ENCODE results near the gene TERT. TPM values are rescaled to one million over a fixed set of nuclear protein-coding genes. Genes with fewer than 3 reads are reported as not detected.

TERT gene
- total and polyA plus RNA-seq, 2 of the 4 experiments (the other 2 are of a cell fraction): not detected

DNA sequence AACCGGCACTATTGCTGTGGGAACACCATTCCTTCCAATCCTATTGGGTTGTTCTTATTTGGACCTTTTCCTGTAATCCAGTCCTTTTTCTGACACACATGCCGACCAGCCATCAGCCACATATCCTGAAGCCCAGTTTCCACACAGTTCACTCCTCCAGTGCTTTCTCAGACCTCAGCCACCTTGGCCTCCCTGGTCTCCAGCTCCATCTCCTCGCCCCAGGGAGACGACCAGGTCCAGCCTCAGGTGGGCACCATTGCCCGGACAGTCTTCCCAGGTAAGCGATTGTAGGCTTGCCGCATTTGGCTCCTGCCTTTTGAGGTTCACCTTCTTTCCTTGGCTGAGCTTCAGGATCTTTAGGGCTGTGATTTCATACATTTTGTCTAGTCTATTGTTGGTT is 15.2 kb upstream of the TERT start:
- H2BK20ac ChIP-seq (ENCODE audit: low read depth, low read length): no peak overlapping the region
- dilution Hi-C loops (cut with HindIII; ENCODE audit: low sequenced_read_pairs, unreplicated experiment): no loop called here
- peaks cover 4% of the 10 kb centered on the region; the same call in 1 of the 2 replicates for H3K9me3 ChIP-seq (ENCODE audit: control insufficient read depth, insufficient read depth, low read length)
- H2BK5ac ChIP-seq (ENCODE audit: low read depth, low read length, poor library complexity, severe bottlenecking): no peak overlapping the region
- H3K36me3 ChIP-seq (ENCODE audit: control insufficient read depth, insufficient read depth, low read length): no peaks in the 10 kb centered on the region
- no peak overlapping the region for H3K23ac ChIP-seq (ENCODE audit: low read depth, low read length)
- no peak overlapping the region for H2AK9ac ChIP-seq (replicated peaks; ENCODE audit: low read depth, low read length, poor library complexity)
- no peak overlapping the region for H3K18ac ChIP-seq (ENCODE audit: low read depth, low read length)
- no peak for DNase-seq
- ChIA-PET CTCF (no interaction called here), POLR2A (ENCODE audit: unreplicated experiment) (no interaction called here)
- BruUV-seq (replicated peaks): no TSS peak
- intact Hi-C loops (cut with micrococcal nuclease): no loop called here
- no peak for TF ChIP-seq BHLHE40 (IDR thresholded peaks at IDR 0.05; ENCODE audit: low read depth, low read length)
- TF ChIP-seq NFE2L2 (IDR thresholded peaks at IDR 0.05; ENCODE audit: low read depth, low read length): no peak
- TF ChIP-seq CEBPB (IDR thresholded peaks at IDR 0.05; ENCODE audit: low read depth, low read length): no peak
- TF ChIP-seq RCOR1 (IDR thresholded peaks at IDR 0.05; ENCODE audit: insufficient replicate concordance, low read length): no peak
- no peak overlapping the region for H2AK5ac ChIP-seq (ENCODE audit: low read depth, low read length)
- H3K9me1 ChIP-seq (ENCODE audit: insufficient read depth, low read length): no peaks in the 10 kb centered on the region
- ATAC-seq (ENCODE audit: low read depth): no peak
- no peak overlapping the region for H4K91ac ChIP-seq (ENCODE audit: insufficient read depth, low read depth, low read length)
- no peak overlapping the region for H3K27ac ChIP-seq (ENCODE audit: insufficient read depth, low read length)
- no peak overlapping the region for H2BK15ac ChIP-seq (ENCODE audit: low read depth, low read length)
- no peaks in the 10 kb centered on the region for H3K4me1 ChIP-seq (ENCODE audit: control insufficient read depth, insufficient read depth, low read length)
- H3K4me2 ChIP-seq (ENCODE audit: low read depth, low read length): no peak overlapping the region
- H3K27me3 ChIP-seq (ENCODE audit: control insufficient read depth, insufficient read depth, low read length): peaks cover 4% of the 10 kb centered on the region; the same call in 1 of the 2 replicates
- in situ Hi-C loops (cut with MboI; ENCODE audit: low sequenced_read_pairs): no loop called here
- no peak overlapping the region for H3K4me3 ChIP-seq (ENCODE audit: insufficient read depth, low read depth, low read length)
- H4K8ac ChIP-seq (ENCODE audit: low read depth in 2 of 2, low read length in 2 of 2): no peak overlapping the region
- H4K5ac ChIP-seq (ENCODE audit: low read depth, low read length): no peak overlapping the region
- WGBS, 2 experiments (ENCODE audit: extremely low coverage in 2 of 2, insufficient read length in 1 of 2): 40% methylated on average over 4 of the region's 7 CpGs; no CpG with 5 or more reads in 1 of the 2 experiments
- no peaks in the 10 kb centered on the region for H3K79me1 ChIP-seq (ENCODE audit: low read depth in 1 of 2, low read length in 2 of 2)
- H3K14ac ChIP-seq (replicated peaks; ENCODE audit: low read depth, low read length): no peak overlapping the region
- no peaks in the 10 kb centered on the region for H4K20me1 ChIP-seq (ENCODE audit: insufficient read depth, low read length)
- H2BK120ac ChIP-seq (ENCODE audit: low read depth, low read length): no peak overlapping the region
- no peak overlapping the region for H3K56ac ChIP-seq (ENCODE audit: extremely low read depth, insufficient read depth, low read length)
- H3K9ac ChIP-seq (ENCODE audit: low read depth, low read length): no peak overlapping the region
- no peak overlapping the region for H2AFZ ChIP-seq (replicated peaks; ENCODE audit: low read length, poor library complexity)
- H3K4ac ChIP-seq (ENCODE audit: low read depth, low read length): no peak overlapping the region
